K562 (cell line): Measurements from ENCODE around the gene CMTM1. TPM values are rescaled to one million over a fixed set of nuclear protein-coding genes. Genes with fewer than 3 reads are reported as not detected.

Experiments
- HMBOX1 ChIP-seq: sonication (generic); IDR thresholded peaks from 2 replicates; pipeline ENCODE4 v1.6.1; 2016
- HNRNPL ChIP-seq: fragments of 200-400 bp; formaldehyde crosslinking; IDR thresholded peaks from 2 replicates; pipeline ENCODE4 v1.6.1; 2017; ENCODE audit warnings: low read depth, mild to moderate bottlenecking, low read length
- MBD1 ChIP-seq: fragments of 250-450 bp; sonication (Bioruptor Pico); IDR thresholded peaks from 2 replicates; pipeline ENCODE4 v1.8.0; 2022; ENCODE audit warnings: inconsistent platforms
- MCM7 ChIP-seq, 2 experiments: fragments of 450-650 bp; IDR thresholded peaks; 2 replicates each; pipeline ENCODE4 v1.6.1; 2016 to 2018
- NR1H2 ChIP-seq: sonication (generic); formaldehyde crosslinking; IDR thresholded peaks from 2 replicates; pipeline ENCODE4 v1.4.0; 2020; ENCODE audit warnings: mild to moderate bottlenecking, missing genetic modification reagents
- TAF15 ChIP-seq: fragments of 200-400 bp; formaldehyde crosslinking; IDR thresholded peaks from 2 replicates; pipeline ENCODE4 v1.6.1; 2017; ENCODE audit warnings: mild to moderate bottlenecking, low read depth, low read length, moderate library complexity
- THRAP3 ChIP-seq: fragments of 450-650 bp; IDR thresholded peaks from 2 replicates; pipeline ENCODE4 v1.6.1; 2016; ENCODE audit warnings: mild to moderate bottlenecking, inconsistent platforms, borderline replicate concordance
- ZNF23 ChIP-seq: fragments of 250-450 bp; sonication (Bioruptor Pico); IDR thresholded peaks from 2 replicates; pipeline ENCODE4 v1.4.0; 2020; ENCODE audit warnings: mild to moderate bottlenecking
- ZNF274 ChIP-seq: IDR thresholded peaks from 2 replicates; pipeline ENCODE4 v1.6.1; 2011; ENCODE audit warnings: low read depth, mild to moderate bottlenecking, low read length, moderate library complexity, borderline replicate concordance
- ZNF282 ChIP-seq: sonication (generic); formaldehyde crosslinking; IDR thresholded peaks from 2 replicates; pipeline ENCODE4 v1.8.1; 2023; ENCODE audit warnings: missing genetic modification reagents
- polyA plus RNA-seq, 8 experiments: library from polyadenylated mRNA; depleted of rRNA in 4 of 8; stranded (reverse) in 5 of 8; unstranded in 3 of 8; fragments of >200 nt; fragmentation: Nextera tagmentation in 2 of 8; fragmentation: Illumina TruSeq in 1 of 8; extraction: Ambion mirVana in 2 of 8; extraction: Trizol in 1 of 8; gene quantifications; 2 replicates each; pipeline versions ENCODE4 v1.2.1 to v1.2.3, GENCODE V29; 2011 to 2014; ENCODE audit warnings: inconsistent platforms in 1 of 8, missing spikeins in 1 of 8
- total RNA-seq, 7 experiments: library from RNA; depleted of rRNA in 6 of 7; stranded (reverse); fragments of >200 nt in 6 of 7; fragmentation: Illumina TruSeq in 2 of 7; extraction: Trizol in 2 of 7; gene quantifications; 2 replicates each; pipeline versions ENCODE4 v1.2.1 to v1.2.3, GENCODE V29; 2011 to 2021; ENCODE audit warnings: low replicate concordance in 1 of 7
- TF ChIP-seq, protein P1 (sequence below): fragments of 200-400 bp; formaldehyde crosslinking; IDR thresholded peaks from 2 replicates; pipeline ENCODE4 v1.6.1; 2017; ENCODE audit warnings: mild to moderate bottlenecking, low read depth, low read length, moderate library complexity
- TF ChIP-seq, protein P2 (sequence below): fragments of 250-450 bp; sonication (Bioruptor Pico); IDR thresholded peaks from 2 replicates; pipeline ENCODE4 v1.5.0; 2021
- TF ChIP-seq, protein P3 (sequence below), 2 experiments: fragments of 450-650 bp; IDR thresholded peaks; 2 replicates each; pipeline ENCODE4 v1.6.1; 2018; ENCODE audit warnings: mild to moderate bottlenecking in 2 of 2, low read depth in 1 of 2; ENCODE audit not compliant: partially characterized antibody in 2 of 2

The CMTM1 gene
- total and polyA plus RNA-seq, 9 of the 15 experiments (the other 6 are each of a cell fraction or from before 2014, with no cell fraction given): 0.25 to 2.6 (median 1.1) TPM; not detected in 2

- TF ChIP-seq HMBOX1 (no peak), ZNF23 (CRISPR knock-in tag) (no peak), NR1H2 (CRISPR knock-in tag) (no peak; the same call in 1 of the 2 replicates), HNRNPL (no peak), ZNF274 (no peak), ZNF282 (CRISPR knock-in tag) (peak; percentile 98), MCM7 (IDR thresholded peaks at IDR 0.05) (no peak), MBD1 (CRISPR knock-in tag) (no peak), TAF15 (no peak), THRAP3 (no peak)
- TF ChIP-seq, protein P1, sequence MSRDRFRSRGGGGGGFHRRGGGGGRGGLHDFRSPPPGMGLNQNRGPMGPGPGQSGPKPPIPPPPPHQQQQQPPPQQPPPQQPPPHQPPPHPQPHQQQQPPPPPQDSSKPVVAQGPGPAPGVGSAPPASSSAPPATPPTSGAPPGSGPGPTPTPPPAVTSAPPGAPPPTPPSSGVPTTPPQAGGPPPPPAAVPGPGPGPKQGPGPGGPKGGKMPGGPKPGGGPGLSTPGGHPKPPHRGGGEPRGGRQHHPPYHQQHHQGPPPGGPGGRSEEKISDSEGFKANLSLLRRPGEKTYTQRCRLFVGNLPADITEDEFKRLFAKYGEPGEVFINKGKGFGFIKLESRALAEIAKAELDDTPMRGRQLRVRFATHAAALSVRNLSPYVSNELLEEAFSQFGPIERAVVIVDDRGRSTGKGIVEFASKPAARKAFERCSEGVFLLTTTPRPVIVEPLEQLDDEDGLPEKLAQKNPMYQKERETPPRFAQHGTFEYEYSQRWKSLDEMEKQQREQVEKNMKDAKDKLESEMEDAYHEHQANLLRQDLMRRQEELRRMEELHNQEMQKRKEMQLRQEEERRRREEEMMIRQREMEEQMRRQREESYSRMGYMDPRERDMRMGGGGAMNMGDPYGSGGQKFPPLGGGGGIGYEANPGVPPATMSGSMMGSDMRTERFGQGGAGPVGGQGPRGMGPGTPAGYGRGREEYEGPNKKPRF: no peak
- TF ChIP-seq, protein P2, sequence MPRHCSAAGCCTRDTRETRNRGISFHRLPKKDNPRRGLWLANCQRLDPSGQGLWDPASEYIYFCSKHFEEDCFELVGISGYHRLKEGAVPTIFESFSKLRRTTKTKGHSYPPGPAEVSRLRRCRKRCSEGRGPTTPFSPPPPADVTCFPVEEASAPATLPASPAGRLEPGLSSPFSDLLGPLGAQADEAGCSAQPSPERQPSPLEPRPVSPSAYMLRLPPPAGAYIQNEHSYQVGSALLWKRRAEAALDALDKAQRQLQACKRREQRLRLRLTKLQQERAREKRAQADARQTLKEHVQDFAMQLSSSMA (CRISPR knock-in tag): 0 out of 2 replicates have a peak, but pooled peaks have one; percentile 42
- TF ChIP-seq, protein P3, sequence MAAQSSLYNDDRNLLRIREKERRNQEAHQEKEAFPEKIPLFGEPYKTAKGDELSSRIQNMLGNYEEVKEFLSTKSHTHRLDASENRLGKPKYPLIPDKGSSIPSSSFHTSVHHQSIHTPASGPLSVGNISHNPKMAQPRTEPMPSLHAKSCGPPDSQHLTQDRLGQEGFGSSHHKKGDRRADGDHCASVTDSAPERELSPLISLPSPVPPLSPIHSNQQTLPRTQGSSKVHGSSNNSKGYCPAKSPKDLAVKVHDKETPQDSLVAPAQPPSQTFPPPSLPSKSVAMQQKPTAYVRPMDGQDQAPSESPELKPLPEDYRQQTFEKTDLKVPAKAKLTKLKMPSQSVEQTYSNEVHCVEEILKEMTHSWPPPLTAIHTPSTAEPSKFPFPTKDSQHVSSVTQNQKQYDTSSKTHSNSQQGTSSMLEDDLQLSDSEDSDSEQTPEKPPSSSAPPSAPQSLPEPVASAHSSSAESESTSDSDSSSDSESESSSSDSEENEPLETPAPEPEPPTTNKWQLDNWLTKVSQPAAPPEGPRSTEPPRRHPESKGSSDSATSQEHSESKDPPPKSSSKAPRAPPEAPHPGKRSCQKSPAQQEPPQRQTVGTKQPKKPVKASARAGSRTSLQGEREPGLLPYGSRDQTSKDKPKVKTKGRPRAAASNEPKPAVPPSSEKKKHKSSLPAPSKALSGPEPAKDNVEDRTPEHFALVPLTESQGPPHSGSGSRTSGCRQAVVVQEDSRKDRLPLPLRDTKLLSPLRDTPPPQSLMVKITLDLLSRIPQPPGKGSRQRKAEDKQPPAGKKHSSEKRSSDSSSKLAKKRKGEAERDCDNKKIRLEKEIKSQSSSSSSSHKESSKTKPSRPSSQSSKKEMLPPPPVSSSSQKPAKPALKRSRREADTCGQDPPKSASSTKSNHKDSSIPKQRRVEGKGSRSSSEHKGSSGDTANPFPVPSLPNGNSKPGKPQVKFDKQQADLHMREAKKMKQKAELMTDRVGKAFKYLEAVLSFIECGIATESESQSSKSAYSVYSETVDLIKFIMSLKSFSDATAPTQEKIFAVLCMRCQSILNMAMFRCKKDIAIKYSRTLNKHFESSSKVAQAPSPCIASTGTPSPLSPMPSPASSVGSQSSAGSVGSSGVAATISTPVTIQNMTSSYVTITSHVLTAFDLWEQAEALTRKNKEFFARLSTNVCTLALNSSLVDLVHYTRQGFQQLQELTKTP (IDR thresholded peaks at IDR 0.05; ENCODE audit: low read depth in 1 of 2, partially characterized antibody in 2 of 2): peak in 1 of 2 experiments; percentile 22
Observed at GRCh38 chr16:66552286-66553177, 13.7 kb upstream of the CMTM1 start, which contains the start of gene CKLF (continued).
